K562 (cell line): ENCODE data around the gene CDAN1. TPM values are rescaled to one million over a fixed set of nuclear protein-coding genes. Genes with fewer than 3 reads are reported as not detected.
A peak's percentile ranks its signal among the peaks of the same experiment; 100 is the strongest.

Source experiments
- ATAC-seq: fragments of 200-7000 bp; cut with Tn5 transposase; 3 replicates; pipeline ENCODE4 v1.9.1; 2020; ENCODE audit warnings: moderate library complexity
- BruUV-seq: library from RNA; stranded (reverse); fragments of 400-500 nt; replicated peaks from 2 replicates; lab custom pipeline; 2021; lab: Mats Ljungman, UMichigan
- CTCF ChIA-PET: fragments of 300-600 bp; formaldehyde crosslinking; extraction: SDS; loops from one replicate; lab custom pipeline; 2021; ENCODE audit warnings: low intra/inter-chr PET ratio; lab: Yijun Ruan, JAX
- POLR2A ChIA-PET: fragments of 300-600, 350-650 bp; sonication (Branson Sonifier 250); formaldehyde crosslinking; extraction: SDS; loops from one replicate; lab custom pipeline; 2021; ENCODE audit warnings: antibody characterized with exemption, inconsistent platforms; lab: Yijun Ruan, JAX
- DNase-seq, 4 experiments: peaks; one replicate each; pipeline versions ENCODE4 v3.0.0 to v3.0.0-alpha.2; 2011 to 2018; ENCODE audit warnings: low spot score in 3 of 4, mixed read lengths in 3 of 4; ENCODE audit errors: extremely low read depth in 1 of 4
- FAIRE-seq: peaks from 2 replicates; lab custom pipeline; 2011; peaks lifted over from hg19 to GRCh38; lab: Jason Lieb, UNC
- H2AFZ ChIP-seq: 2 replicates; pipeline ENCODE4 v1.6.0; 2011; ENCODE audit warnings: low read depth, low read length, control low read depth, inconsistent platforms
- H3K27ac ChIP-seq: fragments of 200-600 bp; 3 replicates; pipeline ENCODE4 v1.8.0; 2011; ENCODE audit warnings: low read depth, mild to moderate bottlenecking, control low read depth, inconsistent platforms, low read length, moderate library complexity, mixed read lengths; ENCODE audit errors: extremely low read depth
- H3K27me3 ChIP-seq, 2 experiments: fragments of 300-600 bp in 1 of 2; 2 replicates in 1 of 2; 3 replicates in 1 of 2; pipeline versions ENCODE4 v1.6.0 to v1.8.0; 2011; ENCODE audit warnings: inconsistent platforms in 2 of 2, low read length in 2 of 2, mild to moderate bottlenecking in 1 of 2, mixed read lengths in 1 of 2, moderate library complexity in 1 of 2; ENCODE audit not compliant: control insufficient read depth in 2 of 2, insufficient read depth in 2 of 2
- H3K36me3 ChIP-seq: fragments of 300-600 bp; 3 replicates; pipeline ENCODE4 v1.8.0; 2011; ENCODE audit warnings: mild to moderate bottlenecking, low read length, inconsistent platforms; ENCODE audit not compliant: control insufficient read depth, insufficient read depth
- H3K4me1 ChIP-seq, 2 experiments: fragments of 200-600 bp in 1 of 2; replicated peaks in 1 of 2; 2 replicates in 1 of 2; 3 replicates in 1 of 2; pipeline versions ENCODE4 v1.5.1 to v1.8.0; 2011; ENCODE audit warnings: inconsistent platforms in 2 of 2, low read length in 2 of 2, mild to moderate bottlenecking in 1 of 2, mixed read lengths in 1 of 2, moderate library complexity in 1 of 2; ENCODE audit not compliant: control insufficient read depth in 2 of 2, insufficient read depth in 2 of 2
- H3K4me2 ChIP-seq: 2 replicates; pipeline ENCODE4 v1.6.1; 2011; ENCODE audit warnings: low read length, control low read depth, inconsistent platforms, mixed read lengths; ENCODE audit not compliant: insufficient read depth
- H3K4me3 ChIP-seq: fragments of 200-600 bp; sonication (generic), shearing (Covaris generic); 2 replicates; pipeline ENCODE4 v1.5.1; 2016; ENCODE audit warnings: control low read depth, inconsistent platforms
- H3K79me2 ChIP-seq: fragments of 200-600 bp; 3 replicates; pipeline ENCODE4 v1.8.0; 2011; ENCODE audit warnings: low read length, inconsistent platforms; ENCODE audit not compliant: control insufficient read depth, insufficient read depth
- H3K9ac ChIP-seq, 2 experiments: 2 replicates each; pipeline versions ENCODE4 v1.6.0 to v1.6.1; 2011; ENCODE audit warnings: low read depth in 2 of 2, low read length in 2 of 2, control low read depth in 1 of 2, inconsistent platforms in 1 of 2, mild to moderate bottlenecking in 1 of 2, mixed read lengths in 1 of 2; ENCODE audit not compliant: insufficient read depth in 1 of 2
- H3K9me1 ChIP-seq: one replicate; pipeline ENCODE4 v1.6.0; 2011; ENCODE audit warnings: inconsistent platforms, mild to moderate bottlenecking, low read length, moderate library complexity; ENCODE audit not compliant: control insufficient read depth, insufficient read depth
- H3K9me3 ChIP-seq: replicated peaks from 2 replicates; pipeline ENCODE4 v1.5.1; 2011; ENCODE audit warnings: low read depth, low read length, inconsistent platforms; ENCODE audit not compliant: control insufficient read depth, insufficient read depth
- H4K20me1 ChIP-seq: replicated peaks from 2 replicates; pipeline ENCODE4 v1.6.1; 2011; ENCODE audit warnings: low read length, inconsistent platforms, mixed read lengths; ENCODE audit not compliant: control insufficient read depth, insufficient read depth
- BRD4 ChIP-seq: fragments of 200-600 bp; sonication (generic); IDR thresholded peaks from 2 replicates; pipeline ENCODE4 v1.6.1; 2017; ENCODE audit warnings: inconsistent platforms
- CHD1 ChIP-seq: fragments of 200-600 bp; sonication (generic); IDR thresholded peaks from one replicate; pipeline ENCODE4 v1.6.1; 2012; ENCODE audit warnings: mild to moderate bottlenecking, moderate library complexity, low read length, inconsistent platforms
- CHD2 ChIP-seq: IDR thresholded peaks from 2 replicates; pipeline ENCODE4 v1.6.1; 2011; ENCODE audit warnings: low read depth, low read length
- ESRRB ChIP-seq: fragments of 250-450 bp; sonication (Bioruptor Pico); IDR thresholded peaks from 2 replicates; pipeline ENCODE4 v1.5.0; 2020; ENCODE audit warnings: mild to moderate bottlenecking, moderate library complexity, borderline replicate concordance
- IRF9 ChIP-seq: fragments of 450-650 bp; IDR thresholded peaks from 2 replicates; pipeline ENCODE4 v1.6.1; 2016; ENCODE audit warnings: missing biosample characterization, missing genetic modification characterization
- KAT7 ChIP-seq: sonication (generic); formaldehyde crosslinking; IDR thresholded peaks from 2 replicates; pipeline ENCODE4 v1.8.0; 2022; ENCODE audit warnings: missing genetic modification reagents, mild to moderate bottlenecking, borderline replicate concordance
- MBD2 ChIP-seq: sonication (generic); IDR thresholded peaks from 2 replicates; pipeline ENCODE4 v1.6.1; 2016; ENCODE audit warnings: low read depth, borderline replicate concordance
- MTA3 ChIP-seq: fragments of 450-650 bp; formaldehyde crosslinking; IDR thresholded peaks from 2 replicates; pipeline ENCODE4 v1.6.1; 2017; ENCODE audit warnings: mild to moderate bottlenecking, borderline replicate concordance
- PCBP2 ChIP-seq: fragments of 200-400 bp; formaldehyde crosslinking; IDR thresholded peaks from 2 replicates; pipeline ENCODE4 v1.6.1; 2018; ENCODE audit warnings: low read length, low read depth, mild to moderate bottlenecking, moderate library complexity; ENCODE audit not compliant: poor library complexity, severe bottlenecking
- RBM14 ChIP-seq: fragments of 200-400 bp; formaldehyde crosslinking; IDR thresholded peaks from 2 replicates; pipeline ENCODE4 v1.6.1; 2018; ENCODE audit warnings: low read depth, mild to moderate bottlenecking, low read length, moderate library complexity, borderline replicate concordance; ENCODE audit not compliant: insufficient read depth
- RNF2 ChIP-seq: sonication (generic); IDR thresholded peaks from 2 replicates; pipeline ENCODE4 v1.6.1; 2016
- SAP30 ChIP-seq: fragments of 200-600 bp; sonication (generic); IDR thresholded peaks from 2 replicates; pipeline ENCODE4 v1.6.1; 2012; ENCODE audit warnings: borderline replicate concordance, low read depth, mild to moderate bottlenecking, moderate library complexity, low read length, control low read depth, inconsistent platforms; ENCODE audit not compliant: insufficient read depth, poor library complexity, severe bottlenecking
- UBTF ChIP-seq, 2 experiments: IDR thresholded peaks; 2 replicates each; pipeline ENCODE4 v1.6.1; 2012; ENCODE audit warnings: improper control_type of control experiment in 2 of 2, low read depth in 2 of 2, low read length in 2 of 2, borderline replicate concordance in 1 of 2
- ZBTB7A ChIP-seq: IDR thresholded peaks from 2 replicates; pipeline ENCODE4 v1.6.1; 2011; ENCODE audit warnings: low read depth, mild to moderate bottlenecking, low read length, moderate library complexity, borderline replicate concordance; ENCODE audit not compliant: control insufficient read depth
- ZC3H11A ChIP-seq: IDR thresholded peaks from 2 replicates; pipeline ENCODE4 v1.6.1; 2012; ENCODE audit warnings: low read depth, low read length, improper control_type of control experiment
- ZNF12 ChIP-seq: sonication (generic); formaldehyde crosslinking; IDR thresholded peaks from 2 replicates; pipeline ENCODE4 v1.4.0; 2020; ENCODE audit warnings: mild to moderate bottlenecking, missing genetic modification reagents
- ZNF165 ChIP-seq: fragments of 250-450 bp; sonication (Bioruptor Pico); IDR thresholded peaks from 2 replicates; pipeline ENCODE4 v1.4.0; 2020; ENCODE audit warnings: borderline replicate concordance
- ZNF175 ChIP-seq: fragments of 200-800 bp; sonication (Bioruptor generic); IDR thresholded peaks from 2 replicates; pipeline ENCODE4 v1.6.1; 2016; ENCODE audit warnings: low read depth, mild to moderate bottlenecking, missing genetic modification characterization, missing compliant biosample characterization
- ZNF274 ChIP-seq: IDR thresholded peaks from 2 replicates; pipeline ENCODE4 v1.6.1; 2011; ENCODE audit warnings: low read depth, mild to moderate bottlenecking, low read length, moderate library complexity, borderline replicate concordance
- WGBS: fragments of 100-300 bp; shearing (Covaris generic); methylation state at CpG from one replicate; pipeline ENCODE4 v1.1.6; 2016; ENCODE audit warnings: low coverage, mixed read lengths; ENCODE audit not compliant: insufficient coverage; ENCODE audit errors: missing lambda C conversion rate; 5-methylcytosine and 5-hydroxymethylcytosine counted together
- in situ Hi-C: fragments of 300-500 bp; cut with MboI; formaldehyde crosslinking; loops from 4 replicates; pipeline ENCODE4 v1.15.0; 2018; ENCODE audit warnings: inconsistent platforms, mixed read lengths
- intact Hi-C: fragments of 100-400 bp; cut with micrococcal nuclease; formaldehyde crosslinking; loops from 2 replicates; pipeline ENCODE4 v1.14.2; 2022
- polyA plus RNA-seq, 8 experiments: library from polyadenylated mRNA; depleted of rRNA in 4 of 8; stranded (reverse) in 5 of 8; unstranded in 3 of 8; fragments of >200 nt; fragmentation: Nextera tagmentation in 2 of 8; fragmentation: Illumina TruSeq in 1 of 8; extraction: Ambion mirVana in 2 of 8; extraction: Trizol in 1 of 8; gene quantifications; 2 replicates each; pipeline versions ENCODE4 v1.2.1 to v1.2.3, GENCODE V29; 2011 to 2014; ENCODE audit warnings: inconsistent platforms in 1 of 8, missing spikeins in 1 of 8
- total RNA-seq, 7 experiments: library from RNA; depleted of rRNA in 6 of 7; stranded (reverse); fragments of >200 nt in 6 of 7; fragmentation: Illumina TruSeq in 2 of 7; extraction: Trizol in 2 of 7; gene quantifications; 2 replicates each; pipeline versions ENCODE4 v1.2.1 to v1.2.3, GENCODE V29; 2011 to 2021; ENCODE audit warnings: low replicate concordance in 1 of 7

Gene CDAN1
- total and polyA plus RNA-seq, 9 of the 15 experiments (the other 6 are each of a cell fraction or from before 2014, with no cell fraction given) = 1.6 to 34.4 (median 13.8) TPM

- peak overlapping the region; percentile 92; the same call in 1 of the 2 replicates for H3K4me2 ChIP-seq
- H3K4me1 ChIP-seq = peaks cover 5 to 26% of the 10 kb centered on the region in 2 experiments; a peak in 4 of 5 replicates
- intact Hi-C loops = loop anchor here (2.0 kb wide), 1 partner anchor 191 kb away; no protein-coding TSS in a partner anchor
- H3K9me3 ChIP-seq = no peaks in the 10 kb centered on the region
- H3K27ac ChIP-seq = peak overlapping the region; percentile 89
- ChIA-PET POLR2A (interaction anchor here (0.5 to 1.7 kb wide), 6 partner anchors 10 to 524 kb away, joined by 3 to 6 read pairs (median 4); no protein-coding TSS in a partner anchor), CTCF (no interaction called here)
- H3K9ac ChIP-seq = peak overlapping the region; percentile 88 to 94
- no TSS peak for BruUV-seq
- H4K20me1 ChIP-seq = peaks cover 4% of the 10 kb centered on the region; the same call in 1 of the 2 replicates
- 2% methylated on average over 40 of the region's 55 CpGs for WGBS
- peaks cover 45% of the 10 kb centered on the region for H3K36me3 ChIP-seq
- peaks cover 22% of the 10 kb centered on the region for H3K79me2 ChIP-seq
- H2AFZ ChIP-seq = peak overlapping the region; percentile 94
- H3K27me3 ChIP-seq = no peaks in the 10 kb centered on the region
- DNase-seq (peak; percentile 24 to 73 (median 68)), ATAC-seq (peak; percentile 68), FAIRE-seq (no peak)
- in situ Hi-C loops = no loop called here
- H3K9me1 ChIP-seq = no peaks in the 10 kb centered on the region
- peak overlapping the region; percentile 96 for H3K4me3 ChIP-seq
- TF ChIP-seq ZNF274 (no peak), ZNF165 (CRISPR knock-in tag) (no peak), KAT7 (0 out of 2 replicates have a peak, but pooled peaks have one; percentile 32), CHD2 (no peak), ZC3H11A (no peak), UBTF (IDR thresholded peaks at IDR 0.05; ENCODE audit: borderline replicate concordance in 1 of 2, low read depth in 2 of 2, low read length in 2 of 2) (0 out of 4 replicates have a peak, but pooled peaks have one; percentile 13 to 40), RBM14 (no peak), ESRRB (no peak), PCBP2 (no peak), RNF2 (no peak), MBD2 (no peak), BRD4 (no peak), MTA3 (no peak), ZBTB7A (peak; percentile 61; the same call in 1 of the 2 replicates), ZNF175 (CRISPR knock-in tag) (no peak), CHD1 (peak; percentile 46), ZNF12 (CRISPR knock-in tag) (0 out of 2 replicates have a peak, but pooled peaks have one; percentile 2), SAP30 (no peak), IRF9 (tag) (no peak)
Measured at GRCh38 chr15:42736178-42736792, 643 bp downstream of the CDAN1 start.
